Measurements from ENCODE around the gene ZGPAT. TPM values are rescaled to one million over a fixed set of nuclear protein-coding genes. Genes with fewer than 3 reads are reported as not detected.

The ZGPAT gene
- total RNA-seq, 1 experiment from 2014 or later = 69.3 TPM

GRCh38 chr20:63680427-63680826, 27.4 kb upstream of the ZGPAT start:
- H3K36me3 ChIP-seq (ENCODE audit: control insufficient read depth, insufficient read depth, low read length) = no peaks in the 10 kb centered on the region
- no TSS peak for BruUV-seq (replicated peaks)
- Mint-ChIP-seq H3K27me3 (ENCODE audit: insufficient read depth, unreplicated experiment) (no peaks in the 10 kb centered on the region), H3K4me1 (ENCODE audit: low read depth, unreplicated experiment) (no peaks in the 10 kb centered on the region), H3K36me3 (ENCODE audit: insufficient read depth, unreplicated experiment) (peaks cover 45% of the 10 kb centered on the region), H3K4me3 (ENCODE audit: unreplicated experiment) (no peak overlapping the region), H3K9me3 (ENCODE audit: unreplicated experiment) (no peaks in the 10 kb centered on the region), H3K27ac (ENCODE audit: unreplicated experiment) (no peak overlapping the region)
- intact Hi-C loops (cut with micrococcal nuclease; ENCODE audit: unreplicated experiment) = no loop called here
- no peaks in the 10 kb centered on the region for H3K27me3 ChIP-seq (replicated peaks; ENCODE audit: control insufficient read depth, insufficient read depth, low read length)
- TF ChIP-seq, protein P1, sequence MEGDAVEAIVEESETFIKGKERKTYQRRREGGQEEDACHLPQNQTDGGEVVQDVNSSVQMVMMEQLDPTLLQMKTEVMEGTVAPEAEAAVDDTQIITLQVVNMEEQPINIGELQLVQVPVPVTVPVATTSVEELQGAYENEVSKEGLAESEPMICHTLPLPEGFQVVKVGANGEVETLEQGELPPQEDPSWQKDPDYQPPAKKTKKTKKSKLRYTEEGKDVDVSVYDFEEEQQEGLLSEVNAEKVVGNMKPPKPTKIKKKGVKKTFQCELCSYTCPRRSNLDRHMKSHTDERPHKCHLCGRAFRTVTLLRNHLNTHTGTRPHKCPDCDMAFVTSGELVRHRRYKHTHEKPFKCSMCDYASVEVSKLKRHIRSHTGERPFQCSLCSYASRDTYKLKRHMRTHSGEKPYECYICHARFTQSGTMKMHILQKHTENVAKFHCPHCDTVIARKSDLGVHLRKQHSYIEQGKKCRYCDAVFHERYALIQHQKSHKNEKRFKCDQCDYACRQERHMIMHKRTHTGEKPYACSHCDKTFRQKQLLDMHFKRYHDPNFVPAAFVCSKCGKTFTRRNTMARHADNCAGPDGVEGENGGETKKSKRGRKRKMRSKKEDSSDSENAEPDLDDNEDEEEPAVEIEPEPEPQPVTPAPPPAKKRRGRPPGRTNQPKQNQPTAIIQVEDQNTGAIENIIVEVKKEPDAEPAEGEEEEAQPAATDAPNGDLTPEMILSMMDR (IDR thresholded peaks at IDR 0.05; ENCODE audit: insufficient read depth in 1 of 2, low read depth in 1 of 2, low read length in 1 of 2, severe bottlenecking in 1 of 2, unreplicated experiment in 1 of 2) = no peak
- no peaks in the 10 kb centered on the region for H3K9me3 ChIP-seq
- DNase-seq = no peak
- peaks cover 13% of the 10 kb centered on the region for H3K4me1 ChIP-seq
- POLR2A ChIA-PET = no interaction called here
- H3K4me3 ChIP-seq (ENCODE audit: low read depth, low read length) = no peak overlapping the region
- CTCF ChIA-PET = no interaction called here

- Mint-ChIP-seq H3K27ac (ENCODE audit: unreplicated experiment) (no peak overlapping the region), H3K36me3 (ENCODE audit: insufficient read depth, unreplicated experiment) (peaks cover 45% of the 10 kb centered on the region), H3K4me1 (ENCODE audit: low read depth, unreplicated experiment) (no peaks in the 10 kb centered on the region), H3K27me3 (ENCODE audit: insufficient read depth, unreplicated experiment) (no peaks in the 10 kb centered on the region), H3K4me3 (ENCODE audit: unreplicated experiment) (no peak overlapping the region), H3K9me3 (ENCODE audit: unreplicated experiment) (no peaks in the 10 kb centered on the region)
- peaks cover 19% of the 10 kb centered on the region for H3K4me1 ChIP-seq
- DNase-seq = no peak
- no TSS peak for BruUV-seq (replicated peaks)
- no peaks in the 10 kb centered on the region for H3K9me3 ChIP-seq
- intact Hi-C loops (cut with micrococcal nuclease; ENCODE audit: unreplicated experiment) = no loop called here
- POLR2A ChIA-PET = no interaction called here
- no peak overlapping the region for H3K4me3 ChIP-seq (ENCODE audit: low read depth, low read length)
- TF ChIP-seq, protein P1 (IDR thresholded peaks at IDR 0.05; ENCODE audit: insufficient read depth in 1 of 2, low read depth in 1 of 2, low read length in 1 of 2, severe bottlenecking in 1 of 2, unreplicated experiment in 1 of 2) = no peak
- H3K36me3 ChIP-seq (ENCODE audit: control insufficient read depth, insufficient read depth, low read length) = no peaks in the 10 kb centered on the region
- H3K27me3 ChIP-seq (replicated peaks; ENCODE audit: control insufficient read depth, insufficient read depth, low read length) = no peaks in the 10 kb centered on the region
- CTCF ChIA-PET = interaction anchor here (0.6 kb wide), 1 partner anchor 128 kb away, joined by 3 read pairs; no protein-coding TSS in a partner anchor
These were observed 26.8 kb upstream of the ZGPAT start for GRCh38 chr20:63680857-63681608.

- Histone ChIP-seq H3K4me3 (ENCODE audit: low read depth, low read length) (no peak overlapping the region), H3K4me1 (peaks cover 25% of the 10 kb centered on the region), H3K36me3 (ENCODE audit: control insufficient read depth, insufficient read depth, low read length) (no peaks in the 10 kb centered on the region), H3K27me3 (replicated peaks; ENCODE audit: control insufficient read depth, insufficient read depth, low read length) (no peaks in the 10 kb centered on the region), H3K9me3 (no peaks in the 10 kb centered on the region)
- no peaks in the 10 kb centered on the region for H3K27me3 Mint-ChIP-seq (ENCODE audit: insufficient read depth, unreplicated experiment)
- H3K9me3 Mint-ChIP-seq (ENCODE audit: unreplicated experiment) = no peaks in the 10 kb centered on the region
- no peaks in the 10 kb centered on the region for H3K4me1 Mint-ChIP-seq (ENCODE audit: low read depth, unreplicated experiment)
- no peak overlapping the region for H3K4me3 Mint-ChIP-seq (ENCODE audit: unreplicated experiment)
- ChIA-PET POLR2A (interaction anchor here (0.6 kb wide), 1 partner anchor 107 kb away, joined by 3 read pairs; the partner anchor contains the start of gene HELZ2), CTCF (interaction anchor here (0.6 kb wide), 2 partner anchors 76 to 129 kb away, joined by 3 read pairs; no protein-coding TSS in a partner anchor)
- no TSS peak for BruUV-seq (replicated peaks)
- no peak overlapping the region for H3K27ac Mint-ChIP-seq (ENCODE audit: unreplicated experiment)
- TF ChIP-seq, protein P1 (IDR thresholded peaks at IDR 0.05; ENCODE audit: insufficient read depth in 1 of 2, low read depth in 1 of 2, low read length in 1 of 2, severe bottlenecking in 1 of 2, unreplicated experiment in 1 of 2) = no peak
- intact Hi-C loops (cut with micrococcal nuclease; ENCODE audit: unreplicated experiment) = no loop called here
- DNase-seq = no peak
- peaks cover 51% of the 10 kb centered on the region for H3K36me3 Mint-ChIP-seq (ENCODE audit: insufficient read depth, unreplicated experiment)
These were observed 26.2 kb upstream of the ZGPAT start for GRCh38 chr20:63681609-63682142.

All from Caco-2 (cell line).